Measurements from ENCODE around the gene SCO2. TPM values are rescaled to one million over a fixed set of nuclear protein-coding genes. Genes with fewer than 3 reads are reported as not detected.
"Not testable (repeated sequence)": the region's sequence is repeated elsewhere in the genome, so short reads cannot be mapped to it uniquely, and the experiment has no call there.

The SCO2 gene
- total RNA-seq, 4 donors from 2014 or later, result 3.5 to 3.9 TPM; not detected in 2

DNA sequence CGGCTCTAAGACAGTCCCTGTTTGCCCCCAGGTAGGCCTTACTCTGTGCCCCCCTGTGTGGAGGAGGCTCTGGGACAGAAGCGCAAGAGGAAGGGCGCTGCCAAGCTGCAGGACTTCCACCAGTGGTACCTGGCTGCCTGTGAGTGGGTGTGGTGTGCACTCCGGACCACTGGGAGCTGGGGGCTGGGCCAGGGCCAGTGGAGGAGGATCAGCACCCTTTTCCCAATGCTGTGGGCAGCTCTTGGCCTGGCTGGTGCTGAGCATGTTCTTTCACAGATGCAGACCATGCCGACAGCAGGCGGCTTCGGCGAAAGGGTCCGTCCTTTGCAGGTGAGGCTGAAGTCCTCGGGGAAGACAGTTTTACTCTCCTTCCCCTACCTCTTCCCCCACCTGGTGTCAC is 3.7 kb downstream of the SCO2 start:
- H3K27ac ChIP-seq, result no peak overlapping the region
- no peaks in the 10 kb centered on the region for H3K9me3 ChIP-seq
- TF ChIP-seq POLR2A (IDR thresholded peaks at IDR 0.05), result no peak
- TF ChIP-seq, protein P1, sequence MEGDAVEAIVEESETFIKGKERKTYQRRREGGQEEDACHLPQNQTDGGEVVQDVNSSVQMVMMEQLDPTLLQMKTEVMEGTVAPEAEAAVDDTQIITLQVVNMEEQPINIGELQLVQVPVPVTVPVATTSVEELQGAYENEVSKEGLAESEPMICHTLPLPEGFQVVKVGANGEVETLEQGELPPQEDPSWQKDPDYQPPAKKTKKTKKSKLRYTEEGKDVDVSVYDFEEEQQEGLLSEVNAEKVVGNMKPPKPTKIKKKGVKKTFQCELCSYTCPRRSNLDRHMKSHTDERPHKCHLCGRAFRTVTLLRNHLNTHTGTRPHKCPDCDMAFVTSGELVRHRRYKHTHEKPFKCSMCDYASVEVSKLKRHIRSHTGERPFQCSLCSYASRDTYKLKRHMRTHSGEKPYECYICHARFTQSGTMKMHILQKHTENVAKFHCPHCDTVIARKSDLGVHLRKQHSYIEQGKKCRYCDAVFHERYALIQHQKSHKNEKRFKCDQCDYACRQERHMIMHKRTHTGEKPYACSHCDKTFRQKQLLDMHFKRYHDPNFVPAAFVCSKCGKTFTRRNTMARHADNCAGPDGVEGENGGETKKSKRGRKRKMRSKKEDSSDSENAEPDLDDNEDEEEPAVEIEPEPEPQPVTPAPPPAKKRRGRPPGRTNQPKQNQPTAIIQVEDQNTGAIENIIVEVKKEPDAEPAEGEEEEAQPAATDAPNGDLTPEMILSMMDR (IDR thresholded peaks at IDR 0.05), result no peak
- no peak overlapping the region for H3K4me3 ChIP-seq
- no peaks in the 10 kb centered on the region for H3K4me1 ChIP-seq
- no peak for DNase-seq
- no peaks in the 10 kb centered on the region for H3K27me3 ChIP-seq
- intact Hi-C loops (cut with DNase I; ENCODE audit: low total_unique reads), result no loop called here
- no peaks in the 10 kb centered on the region for H3K36me3 ChIP-seq

DNA sequence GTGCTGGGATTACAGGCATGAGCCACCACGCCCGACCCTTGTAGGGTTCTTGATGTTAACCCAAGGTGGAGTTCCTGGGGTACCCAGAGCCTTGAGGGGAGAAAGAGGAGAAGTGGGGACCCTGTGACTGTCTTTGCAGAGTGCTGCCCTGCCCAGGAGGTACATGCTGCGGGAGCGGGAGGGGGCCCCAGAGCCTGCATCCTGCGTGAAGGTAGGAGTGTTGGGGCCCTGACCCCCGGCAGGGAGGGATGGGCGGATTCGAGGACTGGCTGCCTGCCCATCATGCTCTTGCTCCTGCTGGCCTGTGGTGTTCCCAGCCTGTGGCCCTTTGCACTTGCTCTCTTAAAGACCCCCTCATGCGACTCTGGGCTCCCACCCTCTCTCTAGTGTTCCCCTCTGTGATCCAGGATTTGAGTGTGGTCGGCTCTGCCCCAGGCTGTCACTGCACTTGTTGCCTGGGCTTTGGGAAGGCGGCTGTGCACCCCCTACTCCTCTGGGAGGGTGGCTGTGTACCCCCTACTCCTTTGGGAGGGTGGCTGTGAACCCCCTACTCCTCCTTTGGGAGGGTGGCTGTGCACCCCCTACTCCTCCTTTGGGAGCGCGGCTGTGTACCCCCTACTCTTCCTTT is 4.5 kb downstream of the SCO2 start:
- no peaks in the 10 kb centered on the region for H3K4me1 ChIP-seq
- DNase-seq, result no peak
- H3K27ac ChIP-seq, result no peak overlapping the region
- H3K9me3 ChIP-seq, result no peaks in the 10 kb centered on the region
- no peak overlapping the region for H3K4me3 ChIP-seq
- no peaks in the 10 kb centered on the region for H3K27me3 ChIP-seq
- intact Hi-C loops (cut with DNase I; ENCODE audit: low total_unique reads), result no loop called here
- TF ChIP-seq POLR2A (IDR thresholded peaks at IDR 0.05), result no peak
- TF ChIP-seq, protein P1 (IDR thresholded peaks at IDR 0.05), result no peak
- no peaks in the 10 kb centered on the region for H3K36me3 ChIP-seq

DNA sequence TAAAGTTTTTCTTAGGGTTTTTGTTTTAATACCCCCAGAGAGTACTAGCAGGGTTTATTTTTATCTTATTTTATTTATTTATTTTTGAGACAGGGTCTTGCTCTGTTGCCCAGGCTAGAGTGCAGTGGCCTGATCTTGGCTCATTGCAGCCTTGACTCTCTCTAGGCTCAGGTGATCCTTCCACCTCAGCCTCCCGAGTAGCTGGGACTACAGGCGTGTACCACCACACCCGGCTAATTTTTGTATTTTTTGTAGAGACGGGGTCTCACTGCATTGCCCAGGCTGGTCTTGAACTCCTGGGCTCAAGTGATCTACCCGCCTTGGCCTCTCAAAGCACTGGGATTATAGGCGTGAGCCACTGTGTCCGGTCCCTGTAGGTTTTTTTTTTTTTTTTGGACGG is 5.2 kb downstream of the SCO2 start:
- H3K36me3 ChIP-seq; H3K27me3 ChIP-seq; H3K9me3 ChIP-seq; intact Hi-C loops (cut with DNase I; ENCODE audit: low total_unique reads); H3K4me3 ChIP-seq; H3K27ac ChIP-seq; H3K4me1 ChIP-seq; DNase-seq: not testable (repeated sequence)

DNA sequence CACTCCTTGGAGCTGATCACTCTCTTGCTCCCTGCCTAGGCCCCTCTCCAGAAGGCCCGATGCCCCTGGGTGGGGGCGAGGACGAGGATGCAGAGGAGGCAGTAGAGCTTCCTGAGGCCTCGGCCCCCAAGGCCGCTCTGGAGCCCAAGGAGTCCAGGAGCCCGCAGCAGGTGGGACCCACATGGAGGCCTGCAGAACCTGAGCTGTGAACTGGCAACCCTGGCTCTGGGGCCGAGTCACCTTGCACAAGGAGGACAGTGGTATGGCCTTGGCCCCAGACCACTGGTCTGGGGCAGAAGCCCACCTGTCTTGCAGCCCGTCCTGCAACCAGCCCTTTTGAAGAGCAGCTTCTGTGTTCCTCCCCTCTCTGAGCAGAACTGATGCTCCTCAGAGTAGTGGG is 6.2 kb downstream of the SCO2 start:
- no peaks in the 10 kb centered on the region for H3K4me1 ChIP-seq
- H3K36me3 ChIP-seq, result no peaks in the 10 kb centered on the region
- H3K9me3 ChIP-seq, result no peaks in the 10 kb centered on the region
- no peak for TF ChIP-seq POLR2A (IDR thresholded peaks at IDR 0.05)
- TF ChIP-seq, protein P1 (IDR thresholded peaks at IDR 0.05), result no peak
- H3K4me3 ChIP-seq, result no peak overlapping the region
- intact Hi-C loops (cut with DNase I; ENCODE audit: low total_unique reads), result no loop called here
- DNase-seq, result no peak
- H3K27me3 ChIP-seq, result no peaks in the 10 kb centered on the region
- H3K27ac ChIP-seq, result no peak overlapping the region

DNA sequence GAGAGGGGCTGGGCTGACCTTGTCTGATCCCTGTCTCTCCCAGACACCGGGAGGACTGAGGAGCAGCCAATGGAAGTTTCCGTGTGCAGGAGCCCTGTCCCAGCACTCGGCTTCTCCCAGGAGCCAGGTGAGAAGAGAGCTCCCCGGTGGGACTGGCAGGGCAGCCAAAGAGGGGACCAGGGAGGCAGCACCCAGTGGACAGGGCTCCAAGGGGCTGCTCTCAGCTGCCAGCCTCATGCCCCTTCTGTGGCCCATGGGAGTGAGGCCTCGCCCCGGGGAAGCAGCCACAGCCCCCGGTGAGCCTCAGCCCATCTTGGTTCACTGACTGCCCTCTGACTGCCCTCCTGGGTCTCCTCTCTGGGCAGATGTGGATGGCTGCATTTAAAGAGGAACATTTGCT is 6.8 kb downstream of the SCO2 start:
- H3K4me1 ChIP-seq, result no peaks in the 10 kb centered on the region
- intact Hi-C loops (cut with DNase I; ENCODE audit: low total_unique reads), result no loop called here
- H3K27ac ChIP-seq, result no peak overlapping the region
- no peaks in the 10 kb centered on the region for H3K36me3 ChIP-seq
- no peak for DNase-seq
- H3K9me3 ChIP-seq, result no peaks in the 10 kb centered on the region
- H3K27me3 ChIP-seq, result no peaks in the 10 kb centered on the region
- TF ChIP-seq, protein P1 (IDR thresholded peaks at IDR 0.05), result no peak
- no peak for TF ChIP-seq POLR2A (IDR thresholded peaks at IDR 0.05)
- H3K4me3 ChIP-seq, result no peak overlapping the region
